ENCODE results near the gene RNF169.

The RNF169 gene

GRCh38 chr11:74707602-74708510 is 40.8 kb upstream of the RNF169 start:
- no peak for FAIRE-seq
- TF ChIP-seq, protein P1, sequence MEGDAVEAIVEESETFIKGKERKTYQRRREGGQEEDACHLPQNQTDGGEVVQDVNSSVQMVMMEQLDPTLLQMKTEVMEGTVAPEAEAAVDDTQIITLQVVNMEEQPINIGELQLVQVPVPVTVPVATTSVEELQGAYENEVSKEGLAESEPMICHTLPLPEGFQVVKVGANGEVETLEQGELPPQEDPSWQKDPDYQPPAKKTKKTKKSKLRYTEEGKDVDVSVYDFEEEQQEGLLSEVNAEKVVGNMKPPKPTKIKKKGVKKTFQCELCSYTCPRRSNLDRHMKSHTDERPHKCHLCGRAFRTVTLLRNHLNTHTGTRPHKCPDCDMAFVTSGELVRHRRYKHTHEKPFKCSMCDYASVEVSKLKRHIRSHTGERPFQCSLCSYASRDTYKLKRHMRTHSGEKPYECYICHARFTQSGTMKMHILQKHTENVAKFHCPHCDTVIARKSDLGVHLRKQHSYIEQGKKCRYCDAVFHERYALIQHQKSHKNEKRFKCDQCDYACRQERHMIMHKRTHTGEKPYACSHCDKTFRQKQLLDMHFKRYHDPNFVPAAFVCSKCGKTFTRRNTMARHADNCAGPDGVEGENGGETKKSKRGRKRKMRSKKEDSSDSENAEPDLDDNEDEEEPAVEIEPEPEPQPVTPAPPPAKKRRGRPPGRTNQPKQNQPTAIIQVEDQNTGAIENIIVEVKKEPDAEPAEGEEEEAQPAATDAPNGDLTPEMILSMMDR (IDR thresholded peaks at IDR 0.05; ENCODE audit: insufficient read depth, missing control alignments) = no peak
- no peak for DNase-seq (ENCODE audit: insufficient read length, low spot score)

- TF ChIP-seq, protein P1 (IDR thresholded peaks at IDR 0.05; ENCODE audit: insufficient read depth, missing control alignments) = no peak
- FAIRE-seq (no peak), DNase-seq (ENCODE audit: insufficient read length, low spot score) (no peak)
Observed at GRCh38 chr11:74709175-74709574, 39.5 kb upstream of the RNF169 start.

DNA sequence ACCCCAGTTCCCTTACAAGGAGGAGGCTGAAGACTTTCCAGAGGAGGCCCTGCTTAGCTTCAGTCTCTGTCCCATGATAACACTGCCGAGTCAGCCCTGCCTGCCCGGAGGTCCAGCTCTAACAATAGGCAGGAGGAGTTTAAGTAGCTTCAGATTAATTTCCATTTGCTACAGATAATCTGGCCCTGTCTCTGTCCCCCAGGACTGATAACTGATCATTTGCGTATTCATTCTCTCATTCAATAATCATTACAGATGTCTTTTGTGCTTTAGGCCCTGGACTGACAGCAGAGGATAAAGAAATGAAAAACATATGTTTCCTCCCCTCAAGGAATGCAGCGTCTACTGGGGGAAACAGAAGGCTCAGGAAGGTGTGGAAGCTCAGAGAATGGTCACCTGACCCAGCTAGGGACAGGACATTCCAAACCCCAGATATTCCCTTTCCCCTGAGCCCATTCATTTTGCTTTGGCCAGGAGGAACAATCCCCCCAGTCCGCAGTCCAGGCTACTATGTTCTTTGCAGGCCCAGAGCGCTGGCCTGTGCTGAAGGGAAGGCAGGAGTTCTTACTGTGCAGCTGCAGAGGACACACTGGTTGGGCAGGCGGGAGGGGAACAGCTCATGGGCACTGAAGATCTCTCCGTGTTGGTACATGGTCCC is 38.2 kb upstream of the RNF169 start:
- TF ChIP-seq, protein P1 (IDR thresholded peaks at IDR 0.05; ENCODE audit: insufficient read depth, missing control alignments) = no peak
- DNase-seq (ENCODE audit: insufficient read length, low spot score) (no peak), FAIRE-seq (no peak)

- no peak for DNase-seq (ENCODE audit: insufficient read length, low spot score)
- FAIRE-seq = no peak
- TF ChIP-seq, protein P1 (IDR thresholded peaks at IDR 0.05; ENCODE audit: insufficient read depth, missing control alignments) = no peak
Observed at GRCh38 chr11:74713686-74714085, 35.0 kb upstream of the RNF169 start.

- no peak for DNase-seq (ENCODE audit: insufficient read length, low spot score)
- FAIRE-seq = no peak
- TF ChIP-seq, protein P1 (IDR thresholded peaks at IDR 0.05; ENCODE audit: insufficient read depth, missing control alignments) = no peak
Observed at GRCh38 chr11:74714904-74715303, 33.7 kb upstream of the RNF169 start.

DNA sequence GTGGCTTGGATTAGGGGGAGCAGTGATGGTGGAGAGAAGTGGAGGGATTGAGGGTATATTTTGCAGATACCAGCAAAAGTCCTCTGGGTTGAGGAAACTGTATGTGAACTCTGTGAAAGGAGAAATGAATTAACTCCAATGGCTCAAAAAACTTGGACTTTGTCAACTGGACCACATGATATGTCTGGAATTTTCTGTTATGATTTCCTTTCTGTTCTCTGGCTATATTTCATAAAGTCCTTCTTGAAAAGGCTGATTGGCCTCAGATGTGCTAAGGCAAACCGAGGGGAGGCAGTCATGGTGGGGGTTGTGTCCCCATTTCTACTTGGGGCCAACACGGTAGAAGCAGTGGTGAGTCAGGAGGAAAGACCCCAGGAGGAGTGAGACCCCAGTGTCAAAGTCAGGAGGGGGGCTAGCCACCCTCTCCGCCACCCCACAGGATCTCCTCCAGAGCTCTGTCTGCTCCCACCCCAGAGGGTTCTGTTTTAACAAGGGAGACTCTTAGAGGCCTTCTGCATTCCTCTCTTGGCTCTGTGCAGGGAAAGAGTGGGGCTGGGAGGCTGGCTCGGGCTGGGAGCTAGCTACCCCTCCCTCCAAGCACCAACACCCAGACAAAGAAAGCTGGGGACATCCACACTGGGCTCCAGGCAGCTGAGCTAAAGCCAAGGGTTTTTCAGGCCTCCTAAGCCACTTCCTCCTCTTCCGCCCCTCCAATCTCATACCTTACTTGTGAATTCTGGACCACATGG is 31.3 kb upstream of the RNF169 start:
- FAIRE-seq = no peak
- TF ChIP-seq, protein P1 (IDR thresholded peaks at IDR 0.05; ENCODE audit: insufficient read depth, missing control alignments) = no peak
- DNase-seq (ENCODE audit: insufficient read length, low spot score) = no peak
